K562 (cell line): ENCODE data around the gene SPOUT1. TPM values are rescaled to one million over a fixed set of nuclear protein-coding genes. Genes with fewer than 3 reads are reported as not detected.

Experiments used
- CCNT2 ChIP-seq: IDR thresholded peaks from 2 replicates; pipeline ENCODE4 v1.6.1; 2011; ENCODE audit warnings: borderline replicate concordance, low read depth, mild to moderate bottlenecking, moderate library complexity, mixed read lengths, low read length; ENCODE audit not compliant: insufficient read length; ENCODE audit errors: extremely low read depth
- CREM ChIP-seq: IDR thresholded peaks from 2 replicates; pipeline ENCODE4 v1.6.1; 2014; ENCODE audit warnings: antibody characterized with exemption, low read depth
- CXXC5 ChIP-seq: fragments of 250-450 bp; sonication (Bioruptor Pico); IDR thresholded peaks from 2 replicates; pipeline ENCODE4 v1.8.0; 2022; ENCODE audit warnings: inconsistent platforms, mild to moderate bottlenecking, moderate library complexity
- GATAD2A ChIP-seq: fragments of 450-650 bp; IDR thresholded peaks from 2 replicates; pipeline ENCODE4 v1.6.1; 2017
- IFI16 ChIP-seq: fragments of 250-450 bp; sonication (Bioruptor Pico); IDR thresholded peaks from 2 replicates; pipeline ENCODE4 v2.1.2; 2022; ENCODE audit warnings: mild to moderate bottlenecking, inconsistent platforms
- KLF16 ChIP-seq: IDR thresholded peaks from 2 replicates; pipeline ENCODE4 v1.6.1; 2016; ENCODE audit warnings: antibody characterized with exemption
- NBN ChIP-seq: fragments of 450-650 bp; IDR thresholded peaks from 2 replicates; pipeline ENCODE4 v1.6.1; 2016; ENCODE audit warnings: low read depth, mild to moderate bottlenecking
- RAD21 ChIP-seq, 2 experiments: fragments of 250-450 bp in 1 of 2; fragments of 450-650 bp in 1 of 2; sonication (Bioruptor Pico) in 1 of 2; formaldehyde crosslinking in 1 of 2; IDR thresholded peaks in 1 of 2; conservative IDR thresholded peaks in 1 of 2; 2 replicates each; pipeline versions ENCODE4 v1.4.0 to v1.8.0; 2020 to 2022; ENCODE audit warnings: mild to moderate bottlenecking in 2 of 2, moderate library complexity in 1 of 2
- RCOR1 ChIP-seq, 2 experiments: IDR thresholded peaks; 2 replicates each; pipeline ENCODE4 v1.6.1; 2012; ENCODE audit warnings: low read depth in 2 of 2, low read length in 2 of 2, borderline replicate concordance in 1 of 2, improper control_type of control experiment in 1 of 2
- SMARCE1 ChIP-seq: fragments of 450-650 bp; IDR thresholded peaks from 2 replicates; pipeline ENCODE4 v1.7.1; 2016; ENCODE audit warnings: mild to moderate bottlenecking
- TCFL5 ChIP-seq: fragments of 250-450 bp; sonication (Bioruptor Pico); conservative IDR thresholded peaks from 2 replicates; pipeline ENCODE4 v1.6.1; 2021; ENCODE audit warnings: mild to moderate bottlenecking, moderate library complexity, matching md5 sums
- ZNF347 ChIP-seq: fragments of 450-650 bp; formaldehyde crosslinking; IDR thresholded peaks from 2 replicates; pipeline ENCODE4 v1.4.0; 2020; ENCODE audit warnings: low read depth, mild to moderate bottlenecking, moderate library complexity
- ZNF75A ChIP-seq: fragments of 450-650 bp; formaldehyde crosslinking; IDR thresholded peaks from 2 replicates; pipeline ENCODE4 v1.4.0; 2020; ENCODE audit warnings: mild to moderate bottlenecking
- polyA plus RNA-seq, 8 experiments: library from polyadenylated mRNA; depleted of rRNA in 4 of 8; stranded (reverse) in 5 of 8; unstranded in 3 of 8; fragments of >200 nt; fragmentation: Nextera tagmentation in 2 of 8; fragmentation: Illumina TruSeq in 1 of 8; extraction: Ambion mirVana in 2 of 8; extraction: Trizol in 1 of 8; gene quantifications; 2 replicates each; pipeline versions ENCODE4 v1.2.1 to v1.2.3, GENCODE V29; 2011 to 2014; ENCODE audit warnings: inconsistent platforms in 1 of 8, missing spikeins in 1 of 8
- total RNA-seq, 7 experiments: library from RNA; depleted of rRNA in 6 of 7; stranded (reverse); fragments of >200 nt in 6 of 7; fragmentation: Illumina TruSeq in 2 of 7; extraction: Trizol in 2 of 7; gene quantifications; 2 replicates each; pipeline versions ENCODE4 v1.2.1 to v1.2.3, GENCODE V29; 2011 to 2021; ENCODE audit warnings: low replicate concordance in 1 of 7
- TF ChIP-seq, protein P1 (sequence below), 2 experiments: fragments of 250-450 bp in 1 of 2; fragments of 450-650 bp in 1 of 2; sonication (Bioruptor Pico) in 1 of 2; IDR thresholded peaks; 2 replicates each; pipeline versions ENCODE4 v1.6.1 to v1.8.0; 2016 to 2021; ENCODE audit warnings: mild to moderate bottlenecking in 2 of 2, moderate library complexity in 2 of 2, missing compliant biosample characterization in 1 of 2, missing genetic modification characterization in 1 of 2
- TF ChIP-seq, protein P2 (sequence below): sonication (generic); formaldehyde crosslinking; IDR thresholded peaks from 2 replicates; pipeline ENCODE4 v1.8.0; 2022; ENCODE audit warnings: missing genetic modification reagents, mild to moderate bottlenecking, moderate library complexity, borderline replicate concordance
- TF ChIP-seq, protein P3 (sequence below): IDR thresholded peaks from 2 replicates; pipeline ENCODE4 v1.6.1; 2011; ENCODE audit warnings: borderline replicate concordance, low read depth, mild to moderate bottlenecking, moderate library complexity, low read length; ENCODE audit not compliant: insufficient read depth, poor library complexity, severe bottlenecking
- TF ChIP-seq, protein P4 (sequence below), 2 experiments: IDR thresholded peaks in 1 of 2; conservative IDR thresholded peaks in 1 of 2; 2 replicates each; pipeline ENCODE4 v1.6.1; 2016; ENCODE audit warnings: low read depth in 2 of 2, mild to moderate bottlenecking in 1 of 2, missing compliant biosample characterization in 1 of 2, missing genetic modification characterization in 1 of 2, moderate library complexity in 1 of 2
- TF ChIP-seq, protein P5 (sequence below): fragments of 450-650 bp; formaldehyde crosslinking; IDR thresholded peaks from 2 replicates; pipeline ENCODE4 v1.4.0; 2020; ENCODE audit warnings: mild to moderate bottlenecking, moderate library complexity

Gene SPOUT1
- total and polyA plus RNA-seq, 9 of the 15 experiments (the other 6 are each of a cell fraction or from before 2014, with no cell fraction given) = 10.6 to 121 (median 37.4) TPM

DNA sequence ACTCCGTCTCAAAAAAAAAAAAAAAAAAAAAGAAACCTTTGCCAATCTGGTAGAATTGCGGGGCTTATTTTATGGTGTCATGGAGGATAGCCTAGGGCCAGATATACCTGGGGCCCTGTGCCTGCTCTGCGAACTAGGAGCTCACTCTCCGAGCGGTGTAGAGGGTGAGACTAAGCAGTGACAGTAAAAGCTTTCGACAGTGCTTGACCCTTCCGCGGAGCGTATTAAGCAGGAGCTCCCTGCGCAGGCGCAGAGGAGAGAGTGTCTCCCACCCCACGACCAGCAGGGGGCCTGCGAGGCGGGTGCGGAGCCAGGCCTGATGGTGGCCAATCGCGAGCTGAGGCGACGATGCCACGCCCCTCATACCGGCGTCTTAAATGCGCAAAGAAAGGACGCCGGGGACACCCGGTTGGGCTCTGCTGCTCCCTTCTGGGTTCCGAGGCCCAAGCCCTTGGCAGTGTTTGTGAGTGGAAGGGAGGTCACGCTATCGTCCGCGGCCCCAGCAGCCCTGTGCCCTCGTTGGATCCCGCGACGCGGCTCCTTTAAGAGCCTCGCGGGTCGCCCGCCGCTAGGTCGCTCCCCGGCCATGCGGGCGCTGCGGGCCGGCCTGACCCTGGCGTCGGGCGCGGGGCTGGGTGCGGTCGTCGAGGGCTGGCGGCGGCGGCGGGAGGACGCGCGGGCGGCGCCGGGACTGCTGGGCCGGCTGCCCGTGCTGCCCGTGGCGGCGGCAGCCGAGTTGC, 11.3 kb downstream of the SPOUT1 start, which contains the start of gene ENDOG (continued):
- TF ChIP-seq ZNF75A (CRISPR knock-in tag) = no peak
- TF ChIP-seq CREM = peak; percentile 89
- no peak for TF ChIP-seq IFI16
- peak; percentile 38 to 47 for TF ChIP-seq RAD21 (CRISPR knock-in tag; conservative IDR thresholded peaks at IDR 0.05 in 1 of 2, IDR thresholded peaks at IDR 0.05 in 1 of 2)
- TF ChIP-seq, protein P1, sequence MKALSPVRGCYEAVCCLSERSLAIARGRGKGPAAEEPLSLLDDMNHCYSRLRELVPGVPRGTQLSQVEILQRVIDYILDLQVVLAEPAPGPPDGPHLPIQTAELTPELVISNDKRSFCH (CRISPR knock-in tag; IDR thresholded peaks at IDR 0.05) = no peak
- TF ChIP-seq, protein P1 (tag; IDR thresholded peaks at IDR 0.05) = no peak; the same call in 1 of the 2 replicates
- no peak for TF ChIP-seq GATAD2A
- TF ChIP-seq TCFL5 (CRISPR knock-in tag) = no peak
- TF ChIP-seq, protein P2, sequence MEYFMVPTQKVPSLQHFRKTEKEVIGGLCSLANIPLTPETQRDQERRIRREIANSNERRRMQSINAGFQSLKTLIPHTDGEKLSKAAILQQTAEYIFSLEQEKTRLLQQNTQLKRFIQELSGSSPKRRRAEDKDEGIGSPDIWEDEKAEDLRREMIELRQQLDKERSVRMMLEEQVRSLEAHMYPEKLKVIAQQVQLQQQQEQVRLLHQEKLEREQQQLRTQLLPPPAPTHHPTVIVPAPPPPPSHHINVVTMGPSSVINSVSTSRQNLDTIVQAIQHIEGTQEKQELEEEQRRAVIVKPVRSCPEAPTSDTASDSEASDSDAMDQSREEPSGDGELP (CRISPR knock-in tag) = peak; percentile 76
- TF ChIP-seq RCOR1 (IDR thresholded peaks at IDR 0.05; ENCODE audit: borderline replicate concordance in 1 of 2, low read depth in 2 of 2, low read length in 2 of 2) = peak in 1 of 2 experiments; percentile 63; a peak in 1 of 4 replicates
- TF ChIP-seq, protein P3, sequence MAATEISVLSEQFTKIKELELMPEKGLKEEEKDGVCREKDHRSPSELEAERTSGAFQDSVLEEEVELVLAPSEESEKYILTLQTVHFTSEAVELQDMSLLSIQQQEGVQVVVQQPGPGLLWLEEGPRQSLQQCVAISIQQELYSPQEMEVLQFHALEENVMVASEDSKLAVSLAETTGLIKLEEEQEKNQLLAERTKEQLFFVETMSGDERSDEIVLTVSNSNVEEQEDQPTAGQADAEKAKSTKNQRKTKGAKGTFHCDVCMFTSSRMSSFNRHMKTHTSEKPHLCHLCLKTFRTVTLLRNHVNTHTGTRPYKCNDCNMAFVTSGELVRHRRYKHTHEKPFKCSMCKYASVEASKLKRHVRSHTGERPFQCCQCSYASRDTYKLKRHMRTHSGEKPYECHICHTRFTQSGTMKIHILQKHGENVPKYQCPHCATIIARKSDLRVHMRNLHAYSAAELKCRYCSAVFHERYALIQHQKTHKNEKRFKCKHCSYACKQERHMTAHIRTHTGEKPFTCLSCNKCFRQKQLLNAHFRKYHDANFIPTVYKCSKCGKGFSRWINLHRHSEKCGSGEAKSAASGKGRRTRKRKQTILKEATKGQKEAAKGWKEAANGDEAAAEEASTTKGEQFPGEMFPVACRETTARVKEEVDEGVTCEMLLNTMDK = peak; percentile 98
- 0 out of 2 replicates have a peak, but pooled peaks have one; percentile 43 for TF ChIP-seq NBN
- TF ChIP-seq KLF16 = no peak
- TF ChIP-seq CXXC5 (CRISPR knock-in tag) = peak; percentile 92
- TF ChIP-seq ZNF347 (CRISPR knock-in tag) = no peak
- TF ChIP-seq, protein P4, sequence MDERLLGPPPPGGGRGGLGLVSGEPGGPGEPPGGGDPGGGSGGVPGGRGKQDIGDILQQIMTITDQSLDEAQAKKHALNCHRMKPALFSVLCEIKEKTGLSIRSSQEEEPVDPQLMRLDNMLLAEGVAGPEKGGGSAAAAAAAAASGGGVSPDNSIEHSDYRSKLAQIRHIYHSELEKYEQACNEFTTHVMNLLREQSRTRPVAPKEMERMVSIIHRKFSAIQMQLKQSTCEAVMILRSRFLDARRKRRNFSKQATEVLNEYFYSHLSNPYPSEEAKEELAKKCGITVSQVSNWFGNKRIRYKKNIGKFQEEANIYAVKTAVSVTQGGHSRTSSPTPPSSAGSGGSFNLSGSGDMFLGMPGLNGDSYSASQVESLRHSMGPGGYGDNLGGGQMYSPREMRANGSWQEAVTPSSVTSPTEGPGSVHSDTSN (CRISPR knock-in tag; IDR thresholded peaks at IDR 0.05; ENCODE audit: low read depth) = no peak
- TF ChIP-seq, protein P4 (tag; conservative IDR thresholded peaks at IDR 0.05; ENCODE audit: low read depth) = no peak
- TF ChIP-seq, protein P5, sequence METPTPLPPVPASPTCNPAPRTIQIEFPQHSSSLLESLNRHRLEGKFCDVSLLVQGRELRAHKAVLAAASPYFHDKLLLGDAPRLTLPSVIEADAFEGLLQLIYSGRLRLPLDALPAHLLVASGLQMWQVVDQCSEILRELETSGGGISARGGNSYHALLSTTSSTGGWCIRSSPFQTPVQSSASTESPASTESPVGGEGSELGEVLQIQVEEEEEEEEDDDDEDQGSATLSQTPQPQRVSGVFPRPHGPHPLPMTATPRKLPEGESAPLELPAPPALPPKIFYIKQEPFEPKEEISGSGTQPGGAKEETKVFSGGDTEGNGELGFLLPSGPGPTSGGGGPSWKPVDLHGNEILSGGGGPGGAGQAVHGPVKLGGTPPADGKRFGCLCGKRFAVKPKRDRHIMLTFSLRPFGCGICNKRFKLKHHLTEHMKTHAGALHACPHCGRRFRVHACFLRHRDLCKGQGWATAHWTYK (CRISPR knock-in tag) = no peak
- peak; percentile 48 for TF ChIP-seq CCNT2
- TF ChIP-seq SMARCE1 = no peak
